GM21737 (cell line): ENCODE results near the gene SPTLC2.

Experiments
- ATAC-seq: cut with Tn5 transposase; IDR thresholded peaks from one replicate; pipeline ENCODE4 v1.9.1; 2021; ENCODE audit warnings: mild to moderate bottlenecking, moderate library complexity; ENCODE audit not compliant: unreplicated experiment

SPTLC2 gene

GRCh38 chr14:77508249-77508648 lies 108.2 kb downstream of the SPTLC2 start:
- no peak for ATAC-seq

- ATAC-seq: no peak
These were observed 108.7 kb downstream of the SPTLC2 start for GRCh38 chr14:77507762-77508161.

- ATAC-seq: no peak
These were observed 111.4 kb downstream of the SPTLC2 start for GRCh38 chr14:77505031-77505430.

GRCh38 chr14:77503138-77503537 lies 113.3 kb downstream of the SPTLC2 start:
- ATAC-seq: no peak

DNA sequence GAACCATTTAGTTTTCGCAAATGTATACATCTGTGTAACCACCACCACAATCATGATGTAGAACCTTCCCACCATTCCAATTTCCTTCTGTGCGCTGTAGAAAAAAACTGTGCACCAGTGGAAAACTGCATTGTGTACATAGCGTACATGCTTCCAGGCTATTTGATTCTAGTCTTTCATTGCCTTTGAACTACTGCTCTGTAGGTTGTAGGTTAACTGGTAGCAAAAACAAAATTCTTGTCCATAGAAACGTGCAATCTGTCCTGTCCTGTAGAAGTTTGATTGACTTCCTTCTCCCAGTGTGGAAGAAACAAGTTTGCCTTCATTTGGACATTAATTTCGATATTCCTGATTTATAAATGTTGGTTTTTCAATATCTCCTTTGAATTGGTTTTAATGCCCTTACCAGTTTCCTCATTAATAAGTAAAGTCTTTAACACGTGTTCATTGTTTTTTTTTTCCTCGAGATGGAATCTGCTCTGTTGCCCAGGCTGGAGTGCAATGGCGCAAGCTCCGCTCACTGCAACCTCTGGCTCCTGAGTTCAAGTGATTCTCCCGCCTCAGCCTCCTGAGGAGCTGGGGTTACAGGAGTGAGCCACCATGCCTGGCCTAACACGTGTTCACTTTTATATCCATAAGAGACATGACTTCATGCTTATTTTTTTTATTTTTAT lies 114.2 kb downstream of the SPTLC2 start:
- ATAC-seq: no peak

DNA sequence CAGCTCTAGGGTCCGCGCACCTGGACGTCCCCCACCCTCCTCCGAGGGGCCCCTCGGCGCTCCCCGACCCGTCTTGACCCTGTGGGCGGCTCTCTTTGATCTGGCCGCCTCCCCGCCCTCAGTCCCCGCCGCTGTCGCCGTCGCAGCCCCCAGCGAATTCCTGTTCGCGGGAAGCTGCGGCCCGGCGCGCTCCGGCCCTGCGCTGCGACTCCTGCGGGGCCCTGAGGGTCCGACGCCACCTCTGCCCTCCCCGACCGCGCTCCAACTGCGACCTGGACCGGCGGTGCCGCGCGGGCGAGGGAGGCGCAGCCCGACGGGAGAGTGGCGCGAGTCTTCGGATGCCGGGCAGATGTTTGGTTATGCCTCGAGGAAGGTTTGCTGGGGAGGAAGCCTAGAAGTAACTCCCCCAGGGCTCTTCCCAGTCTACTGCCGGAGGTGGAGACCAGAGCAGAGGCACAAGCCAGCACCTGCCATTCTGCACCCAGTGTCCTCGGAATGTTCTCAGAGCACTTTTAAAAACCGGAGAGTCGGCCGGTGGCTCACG lies 117.4 kb downstream of the SPTLC2 start:
- peak; percentile 28 for ATAC-seq

DNA sequence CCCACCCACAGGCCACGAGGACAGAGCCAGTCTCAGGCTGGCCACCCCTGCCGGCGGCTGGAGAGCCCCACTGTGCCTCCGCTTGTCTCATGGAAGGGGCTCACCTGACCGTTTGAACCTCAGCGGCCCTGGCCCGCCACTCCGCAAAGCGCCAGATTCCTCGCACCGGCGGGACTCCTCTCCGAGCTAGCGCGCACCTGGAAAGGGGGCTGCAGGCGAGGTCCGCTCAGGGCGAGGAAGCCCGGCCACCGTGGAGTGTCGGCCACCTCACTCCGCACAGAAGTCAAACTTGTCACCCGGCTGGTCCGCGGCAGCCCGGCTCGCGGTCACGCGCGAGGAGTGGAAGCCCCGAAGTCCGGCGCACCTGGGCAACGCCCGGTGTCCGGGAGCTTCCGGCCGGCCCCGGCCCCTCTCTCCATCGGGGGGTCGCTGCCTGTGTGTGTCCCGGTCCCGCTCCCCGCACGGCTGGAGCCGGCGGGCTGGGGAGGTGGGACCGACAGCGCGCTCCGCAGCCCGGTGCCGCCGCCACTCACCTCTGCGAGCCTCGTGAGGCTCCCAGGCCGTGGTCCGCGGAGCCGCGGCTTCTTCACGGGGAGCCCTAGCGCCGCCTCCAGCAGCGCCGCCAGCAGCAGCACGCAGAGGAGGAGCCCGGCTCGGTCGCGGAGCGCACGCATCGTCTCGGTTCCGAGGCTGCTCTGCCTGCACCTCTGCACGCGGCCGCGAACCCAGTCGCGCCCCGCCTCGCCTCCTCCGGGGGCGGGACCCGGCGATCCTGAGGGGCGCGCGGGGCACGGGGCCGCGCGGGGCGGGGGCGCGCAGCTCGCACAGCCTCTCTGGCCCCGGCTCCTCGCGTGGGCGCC lies 118.1 kb downstream of the SPTLC2 start, which contains the start of gene ISM2:
Gene ISM2 (minus strand): TSS at position 697 of the 860 bp plus-strand sequence. CDS start 23 bp downstream, at position 674.
- peak; percentile 54 for ATAC-seq

DNA sequence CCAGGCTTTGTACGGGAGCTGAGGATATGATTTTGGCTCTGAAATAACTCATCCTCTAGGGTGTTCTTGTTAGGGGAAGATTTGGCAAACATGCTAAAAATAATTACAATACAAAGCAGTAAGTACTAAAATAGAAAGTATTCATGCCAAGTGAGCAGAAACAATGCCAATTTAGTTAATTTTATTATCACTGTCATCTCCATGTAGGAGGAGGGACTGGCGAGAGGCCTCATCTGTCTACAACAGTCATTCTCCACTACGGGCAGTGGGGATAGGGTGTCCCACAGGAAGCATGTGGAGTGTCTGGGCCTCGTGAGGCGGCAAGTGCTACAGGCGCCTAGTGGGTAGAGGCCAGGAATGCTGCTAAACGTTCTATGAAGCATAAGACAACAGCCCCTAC lies 121.1 kb downstream of the SPTLC2 start:
- ATAC-seq: no peak

GRCh38 chr14:77491056-77491455 lies 125.4 kb downstream of the SPTLC2 start:
- ATAC-seq: no peak

DNA sequence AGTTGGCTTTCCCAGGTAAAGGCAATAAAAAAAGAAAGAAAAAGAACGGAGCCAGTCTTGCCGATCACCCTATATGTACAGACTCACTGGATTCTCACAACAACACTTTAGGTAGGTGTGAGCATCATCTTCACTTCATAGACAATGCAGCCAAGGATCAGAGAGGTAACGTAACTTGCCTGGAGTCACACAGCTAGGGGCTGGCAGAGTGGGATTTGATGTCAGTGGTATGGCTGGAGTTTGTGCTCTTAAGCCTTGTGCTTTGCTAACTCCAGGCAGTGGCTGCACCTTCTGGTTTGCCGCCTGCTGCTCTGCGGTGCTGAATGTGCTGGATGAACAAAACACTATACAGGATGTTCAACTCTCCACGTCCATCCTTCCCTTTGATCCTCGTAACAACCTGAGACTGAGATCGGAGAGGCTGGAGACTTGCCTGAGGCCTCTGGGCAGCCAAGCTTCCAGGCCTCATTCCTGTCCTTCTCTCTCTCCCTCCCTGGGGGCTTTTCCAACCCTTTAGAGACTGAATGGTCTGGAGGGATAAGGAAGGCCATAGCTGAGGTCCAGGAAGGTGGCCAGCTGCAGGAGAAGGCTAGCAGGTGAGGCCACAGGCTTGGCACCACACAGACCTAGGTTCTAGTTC lies 126.0 kb downstream of the SPTLC2 start:
- no peak for ATAC-seq

- no peak for ATAC-seq
These were observed 127.4 kb downstream of the SPTLC2 start for GRCh38 chr14:77489041-77489440.

GRCh38 chr14:77488558-77488957 lies 127.9 kb downstream of the SPTLC2 start:
- no peak for ATAC-seq

- no peak for ATAC-seq
These were observed 130.3 kb downstream of the SPTLC2 start for GRCh38 chr14:77485901-77486678.

GRCh38 chr14:77485256-77485655 lies 131.2 kb downstream of the SPTLC2 start:
- no peak for ATAC-seq

- ATAC-seq: no peak
These were observed 134.0 kb downstream of the SPTLC2 start for GRCh38 chr14:77482422-77482821.

DNA sequence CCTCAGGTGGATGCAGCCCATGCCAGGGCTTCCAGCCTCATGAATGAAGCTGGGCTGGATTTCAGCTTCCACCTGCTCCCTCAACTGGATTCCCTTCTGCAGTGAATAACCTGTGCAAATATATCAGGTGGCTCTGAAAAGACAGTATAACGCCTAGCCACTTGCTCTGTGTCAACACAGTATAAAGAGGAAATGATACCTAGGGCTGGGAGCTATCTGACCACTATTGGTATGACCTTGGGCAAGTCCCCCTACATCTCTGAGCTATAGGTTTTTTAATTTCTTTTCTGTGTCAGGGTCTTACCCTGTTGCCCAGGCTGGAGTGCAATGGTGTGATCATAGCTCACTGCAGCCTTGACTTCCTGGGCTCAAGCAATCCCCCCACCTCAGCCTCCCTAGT lies 137.6 kb downstream of the SPTLC2 start:
- ATAC-seq: peak; percentile 81

DNA sequence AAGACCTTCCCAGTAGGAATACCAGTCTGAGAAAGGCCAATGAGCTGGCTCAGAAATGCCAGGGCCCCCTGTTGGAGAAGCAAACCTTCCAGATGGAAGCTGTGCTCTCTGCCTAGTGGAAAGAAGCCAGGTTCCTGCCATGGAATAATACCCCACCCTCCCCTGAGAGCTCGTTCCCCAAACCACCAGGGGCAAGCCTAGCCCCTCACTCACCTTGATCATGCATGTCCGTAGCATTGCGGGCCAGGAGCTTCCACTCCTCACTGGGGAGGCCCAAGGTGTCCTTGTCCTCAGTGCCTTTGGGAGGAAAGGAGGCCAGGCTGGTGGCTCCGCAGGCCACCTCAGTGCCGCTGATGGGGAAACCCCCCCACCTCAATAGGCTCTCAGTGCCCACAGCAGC lies 138.4 kb downstream of the SPTLC2 start:
- no peak for ATAC-seq

GRCh38 chr14:77475432-77476115 lies 140.9 kb downstream of the SPTLC2 start:
- no peak for ATAC-seq

- no peak for ATAC-seq
These were observed 141.8 kb downstream of the SPTLC2 start for GRCh38 chr14:77474479-77475177.
